GM10248 (cell line): ENCODE results near the gene RASGRP2.

Source experiments
- CTCF ChIA-PET: fragments of 300-600 bp; sonication (Branson Sonifier 250); formaldehyde crosslinking; extraction: SDS; loops from one replicate; lab custom pipeline; 2021; ENCODE audit warnings: antibody characterized with exemption; lab: Yijun Ruan, JAX
- POLR2A ChIA-PET: fragments of 350-650 bp; sonication (Branson Sonifier 250); formaldehyde crosslinking; extraction: SDS; loops from one replicate; lab custom pipeline; 2020; ENCODE audit warnings: antibody characterized with exemption; lab: Yijun Ruan, JAX
- DNase-seq: peaks from one replicate; pipeline ENCODE4 v3.0.0; 2012; ENCODE audit errors: extremely low spot score
- TF ChIP-seq, protein P1 (sequence below): IDR thresholded peaks from 2 replicates; pipeline ENCODE4 v1.5.1; 2012; ENCODE audit warnings: mild to moderate bottlenecking, low read depth; ENCODE audit errors: extremely low read depth, missing control alignments, control extremely low read depth

The RASGRP2 gene

DNA sequence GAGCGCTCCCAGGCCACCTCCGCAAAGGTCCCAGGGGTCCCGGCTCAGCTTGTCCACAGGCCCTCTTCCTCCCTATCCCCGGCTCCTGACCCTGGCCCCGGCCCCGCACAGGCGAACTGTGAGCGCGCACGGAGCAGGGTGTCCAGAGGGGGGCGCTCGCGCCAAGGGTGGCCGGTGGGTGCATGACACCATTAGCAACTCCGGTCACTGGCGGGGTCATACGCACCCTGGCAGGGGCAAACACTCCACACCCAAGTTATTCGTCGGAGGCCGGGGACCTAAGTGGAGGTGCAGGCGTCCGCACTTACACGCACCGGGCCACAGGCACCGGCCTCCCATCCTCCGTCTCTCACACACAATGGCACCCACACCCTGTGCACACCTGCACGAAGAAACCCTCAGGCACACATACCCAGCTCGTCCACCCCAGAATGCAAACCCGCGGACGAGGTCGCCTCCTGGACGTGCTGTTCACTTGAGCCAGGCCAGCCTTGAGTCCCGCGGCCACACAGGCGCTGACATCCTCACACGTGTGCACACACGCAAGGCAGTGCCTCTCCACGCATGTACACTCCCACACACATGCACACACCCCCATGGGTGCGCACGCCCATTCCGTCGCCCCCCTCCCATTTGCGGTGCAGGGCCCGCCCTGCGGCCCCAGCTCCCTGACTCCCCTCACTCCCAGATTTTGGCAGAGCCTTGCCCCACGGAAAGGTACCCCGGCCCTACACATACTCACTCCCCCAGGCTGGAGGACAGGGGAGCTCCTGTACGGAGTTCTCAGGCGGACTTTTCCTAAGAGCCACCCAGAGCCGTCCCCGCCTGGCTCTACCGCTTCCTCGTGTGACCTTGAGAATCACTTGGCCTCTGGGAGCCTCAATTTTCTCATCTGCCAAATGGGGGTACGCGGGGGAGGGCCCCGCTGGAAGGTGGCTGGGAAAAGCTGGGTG, at the start of gene RASGRP2:
RASGRP2 (minus strand) TSS at position 552 of the 953 bp plus-strand sequence. CDS start 1,276 bp downstream, outside the sequence.
- peak; percentile 76 for DNase-seq
- ChIA-PET POLR2A (interaction anchor here (0.6 kb wide), 1 partner anchor 31 kb away, joined by 3 read pairs; no protein-coding TSS in a partner anchor), CTCF (interaction anchor here (0.7 to 5.2 kb wide), 19 partner anchors 8 to 412 kb away, joined by 3 to 50 read pairs (median 4); no protein-coding TSS in a partner anchor)
- TF ChIP-seq, protein P1, sequence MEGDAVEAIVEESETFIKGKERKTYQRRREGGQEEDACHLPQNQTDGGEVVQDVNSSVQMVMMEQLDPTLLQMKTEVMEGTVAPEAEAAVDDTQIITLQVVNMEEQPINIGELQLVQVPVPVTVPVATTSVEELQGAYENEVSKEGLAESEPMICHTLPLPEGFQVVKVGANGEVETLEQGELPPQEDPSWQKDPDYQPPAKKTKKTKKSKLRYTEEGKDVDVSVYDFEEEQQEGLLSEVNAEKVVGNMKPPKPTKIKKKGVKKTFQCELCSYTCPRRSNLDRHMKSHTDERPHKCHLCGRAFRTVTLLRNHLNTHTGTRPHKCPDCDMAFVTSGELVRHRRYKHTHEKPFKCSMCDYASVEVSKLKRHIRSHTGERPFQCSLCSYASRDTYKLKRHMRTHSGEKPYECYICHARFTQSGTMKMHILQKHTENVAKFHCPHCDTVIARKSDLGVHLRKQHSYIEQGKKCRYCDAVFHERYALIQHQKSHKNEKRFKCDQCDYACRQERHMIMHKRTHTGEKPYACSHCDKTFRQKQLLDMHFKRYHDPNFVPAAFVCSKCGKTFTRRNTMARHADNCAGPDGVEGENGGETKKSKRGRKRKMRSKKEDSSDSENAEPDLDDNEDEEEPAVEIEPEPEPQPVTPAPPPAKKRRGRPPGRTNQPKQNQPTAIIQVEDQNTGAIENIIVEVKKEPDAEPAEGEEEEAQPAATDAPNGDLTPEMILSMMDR: peak; percentile 94

DNA sequence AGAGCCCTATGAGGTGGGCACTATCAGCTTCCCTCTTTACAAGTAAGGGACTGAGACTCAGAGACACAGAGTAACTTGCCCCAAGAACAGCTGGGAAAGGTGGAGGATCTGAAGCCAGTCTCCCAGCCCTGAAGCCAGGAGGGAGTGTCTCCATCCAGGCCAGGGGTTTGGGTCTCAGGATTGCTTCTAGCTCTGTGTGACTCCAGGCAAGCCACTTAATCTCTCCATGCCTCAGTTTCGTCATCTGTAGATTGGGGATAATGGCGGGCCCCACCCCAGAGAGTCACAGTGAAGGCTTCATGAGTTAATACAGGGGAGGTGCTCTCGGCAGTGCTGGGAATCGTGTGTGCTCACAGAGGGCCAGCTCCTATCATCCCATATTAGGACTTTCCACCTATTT, 48.5 kb upstream of the RASGRP2 start:
- POLR2A ChIA-PET: no interaction called here
- CTCF ChIA-PET: interaction anchor here (0.8 kb wide), 1 partner anchor 10 kb away, joined by 3 read pairs; no protein-coding TSS in a partner anchor
- TF ChIP-seq, protein P1: no peak

DNA sequence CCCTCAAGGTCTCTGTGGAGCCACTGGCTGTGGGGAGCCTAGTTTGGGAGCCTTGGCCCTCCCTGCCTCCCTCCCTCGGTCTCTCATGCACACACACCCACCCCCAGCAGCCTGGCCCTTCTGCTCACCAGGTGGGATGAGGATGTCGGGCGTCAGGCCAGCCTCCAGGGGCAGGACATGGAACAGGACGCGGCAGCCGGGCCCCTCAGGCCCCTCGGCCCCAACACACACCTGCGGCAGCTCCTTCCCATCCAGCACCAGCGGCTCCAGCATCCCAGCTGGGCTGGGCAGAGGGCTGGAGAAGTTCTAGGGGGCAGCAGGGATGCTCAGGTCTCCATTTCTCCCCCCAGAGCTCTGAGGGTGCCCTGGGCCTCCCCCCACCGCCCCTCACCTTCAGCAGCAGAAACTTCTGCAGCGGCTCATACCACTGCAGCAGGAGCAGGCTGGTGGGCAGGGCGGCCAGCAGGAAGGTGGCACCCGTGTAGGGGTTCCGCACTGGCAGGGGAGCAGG, 47.9 kb upstream of the RASGRP2 start:
- CTCF ChIA-PET: interaction anchor here (0.7 kb wide), 1 partner anchor 10 kb away, joined by 3 read pairs; no protein-coding TSS in a partner anchor
- POLR2A ChIA-PET: no interaction called here
- TF ChIP-seq, protein P1: no peak

More for the DNA sequence above, 48.5 kb upstream of the RASGRP2 start:
- DNase-seq: no peak

GRCh38 chr11:64790205-64791095, 46.5 kb upstream of the RASGRP2 start:
- POLR2A ChIA-PET: no interaction called here
- CTCF ChIA-PET: no interaction called here
- no peak for DNase-seq
- TF ChIP-seq, protein P1: no peak

More for the DNA sequence above, 47.9 kb upstream of the RASGRP2 start:
- no peak for DNase-seq

GRCh38 chr11:64789331-64790204, 45.6 kb upstream of the RASGRP2 start:
- DNase-seq: no peak
- TF ChIP-seq, protein P1: no peak
- CTCF ChIA-PET: interaction anchor here (2.0 to 5.5 kb wide), 2 partner anchors 11 to 12 kb away, joined by 13 to 49 read pairs; partner anchors contain the start of genes MAP4K2 and SF1
- POLR2A ChIA-PET: no interaction called here
